ENCODE data around the gene NACA. TPM values are rescaled to one million over a fixed set of nuclear protein-coding genes. Genes with fewer than 3 reads are reported as not detected.
A peak's percentile ranks its signal among the peaks of the same experiment; 100 is the strongest.

NACA gene
- total RNA-seq (100 to 1,000 TPM; 305 to 633 (median 468) TPM), polyA plus RNA-seq (100 to 1,000 TPM; 846 to 892 TPM)

- H3K9me3 ChIP-seq = no peaks in the 10 kb centered on the region
- peak within 1 kb of the TSS; percentile 64 to 95 (median 89) for H3K27ac ChIP-seq
- H3K4me1 ChIP-seq = peaks cover 14 to 36% (median 30%) of the 10 kb centered on the region in 3 donors
- FAIRE-seq (no peak), DNase-seq (peak; percentile 95 to 99 (median 96)), ATAC-seq (peak; percentile 95 to 97 (median 96))
- intact Hi-C loops (cut with DNase I) = loop anchor here in 2 of 3 donors (10.0 kb wide), 1 partner anchor 80 kb away; the partner anchor contains the start of gene ATP5F1B (in 2 of the 2)
- TF ChIP-seq CTCF (IDR thresholded peaks at IDR 0.05) = no peak
- H3K36me3 ChIP-seq = peaks cover 0 to 6% (median 0%) of the 10 kb centered on the region in 3 donors
- 0 to 1% methylated on average over 46 of the region's 46 CpGs for WGBS, 2 donors
- peak within 1 kb of the TSS; percentile 70 to 90 (median 82) for H3K4me3 ChIP-seq
- H3K27me3 ChIP-seq = no peaks in the 10 kb centered on the region
Measured at GRCh38 chr12:56724972-56725722, at the start of gene NACA. Gene NACA, minus strand, starts transcription at chr12:56725299. Its CDS starts 778 bp downstream, at chr12:56724521.

- FAIRE-seq (no peak), ATAC-seq (no peak), DNase-seq (no peak)
- Histone ChIP-seq H3K36me3 (no peaks in the 10 kb centered on the region), H3K4me1 (peaks cover 0 to 6% (median 6%) of the 10 kb centered on the region in 3 donors), H3K9me3 (no peaks in the 10 kb centered on the region), H3K27me3 (no peaks in the 10 kb centered on the region), H3K4me3 (no peak overlapping the region), H3K27ac (no peak overlapping the region)
- no peak for TF ChIP-seq CTCF (IDR thresholded peaks at IDR 0.05)
- intact Hi-C loops (cut with DNase I) = no loop called here
- WGBS, 2 donors = 92 to 94% methylated on average over 2 of the region's 2 CpGs
Measured at GRCh38 chr12:56773113-56773512, 48.0 kb upstream of the NACA start.

- Histone ChIP-seq H3K27me3 (no peaks in the 10 kb centered on the region), H3K9me3 (no peaks in the 10 kb centered on the region), H3K4me3 (no peak overlapping the region), H3K36me3 (no peaks in the 10 kb centered on the region), H3K4me1 (peaks cover 0 to 9% (median 7%) of the 10 kb centered on the region in 3 donors), H3K27ac (no peak overlapping the region)
- 90 to 97% methylated on average over 5 of the region's 5 CpGs for WGBS, 2 donors
- FAIRE-seq (no peak), DNase-seq (no peak), ATAC-seq (no peak)
- no peak for TF ChIP-seq CTCF (IDR thresholded peaks at IDR 0.05)
- intact Hi-C loops (cut with DNase I) = no loop called here
Measured at GRCh38 chr12:56772625-56773024, 47.5 kb upstream of the NACA start.

- FAIRE-seq = no peak
- WGBS, 2 donors = 89 to 91% methylated on average over 3 of the region's 3 CpGs
- intact Hi-C loops (cut with DNase I) = no loop called here
- Histone ChIP-seq H3K4me3 (no peak overlapping the region), H3K4me1 (peaks cover 0 to 9% (median 7%) of the 10 kb centered on the region in 3 donors), H3K36me3 (no peaks in the 10 kb centered on the region), H3K9me3 (no peaks in the 10 kb centered on the region), H3K27ac (no peak overlapping the region), H3K27me3 (no peaks in the 10 kb centered on the region)
- peak in 1 of 4 donors; percentile 33 for ATAC-seq
- no peak for DNase-seq
- no peak for TF ChIP-seq CTCF (IDR thresholded peaks at IDR 0.05)
Measured at GRCh38 chr12:56769868-56770267, 44.8 kb upstream of the NACA start.

- Histone ChIP-seq H3K4me3 (no peak overlapping the region), H3K4me1 (peaks cover 0 to 9% (median 7%) of the 10 kb centered on the region in 3 donors), H3K27me3 (no peaks in the 10 kb centered on the region), H3K27ac (peak overlapping the region in 1 of 4 donors; percentile 10), H3K36me3 (no peaks in the 10 kb centered on the region), H3K9me3 (no peaks in the 10 kb centered on the region)
- DNase-seq (peak in 2 of 6 donors; percentile 15 to 19), ATAC-seq (peak; percentile 77 to 92 (median 84)), FAIRE-seq (no peak)
- intact Hi-C loops (cut with DNase I) = no loop called here
- no peak for TF ChIP-seq CTCF (IDR thresholded peaks at IDR 0.05)
- 26 to 31% methylated on average over 5 of the region's 5 CpGs for WGBS, 2 donors
Measured at GRCh38 chr12:56768424-56768823, 43.3 kb upstream of the NACA start.

Measured in pancreas (tissue), 10 donors.